Prostate gland (tissue), 2 donors: ENCODE results near the gene GALNT2.

Experiments
- POLR2AphosphoS5 ChIP-seq: sonication (generic); formaldehyde crosslinking; IDR thresholded peaks from one replicate; pipeline ENCODE4 v1.6.1; 2017; ENCODE audit warnings: antibody characterized with exemption
- TF ChIP-seq, protein P1 (sequence below), 4 experiments: fragments of 200-600 bp in 2 of 4; fragments of 450-650 bp in 2 of 4; sonication (generic) in 2 of 4; IDR thresholded peaks; 1 replicate in 3 of 4; 2 replicates in 1 of 4; pipeline ENCODE4 v1.5.1; 2016 to 2019; ENCODE audit warnings: antibody characterized with exemption in 4 of 4, mild to moderate bottlenecking in 2 of 4, moderate library complexity in 2 of 4

DNA sequence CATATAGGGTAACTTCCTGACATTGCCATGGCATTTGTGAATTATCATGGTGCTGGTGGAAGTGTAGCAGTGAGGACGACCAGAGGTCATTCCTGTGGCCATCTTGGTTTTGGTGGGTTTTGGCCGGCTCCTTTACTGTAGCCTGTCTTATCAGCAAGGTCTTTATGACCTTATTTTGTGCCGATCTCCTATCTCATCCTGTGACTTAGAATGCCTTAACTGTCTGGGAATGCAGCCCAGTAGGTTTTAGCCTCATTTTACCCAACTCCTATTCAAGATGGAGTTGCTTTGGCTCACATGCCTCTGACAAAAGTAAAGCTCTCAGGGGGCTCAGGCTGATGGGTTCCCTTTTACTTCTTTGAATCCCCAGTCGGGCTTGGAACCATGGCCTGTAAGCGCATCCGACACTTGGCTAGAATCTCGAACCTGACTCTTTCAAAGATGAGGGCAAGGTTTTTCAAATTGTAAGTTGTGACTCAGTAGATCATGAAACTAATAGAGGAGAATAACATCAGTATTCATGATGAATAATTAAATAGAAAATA, 85.0 kb downstream of the GALNT2 start:
- TF ChIP-seq POLR2AphosphoS5, result no peak
- TF ChIP-seq, protein P1, sequence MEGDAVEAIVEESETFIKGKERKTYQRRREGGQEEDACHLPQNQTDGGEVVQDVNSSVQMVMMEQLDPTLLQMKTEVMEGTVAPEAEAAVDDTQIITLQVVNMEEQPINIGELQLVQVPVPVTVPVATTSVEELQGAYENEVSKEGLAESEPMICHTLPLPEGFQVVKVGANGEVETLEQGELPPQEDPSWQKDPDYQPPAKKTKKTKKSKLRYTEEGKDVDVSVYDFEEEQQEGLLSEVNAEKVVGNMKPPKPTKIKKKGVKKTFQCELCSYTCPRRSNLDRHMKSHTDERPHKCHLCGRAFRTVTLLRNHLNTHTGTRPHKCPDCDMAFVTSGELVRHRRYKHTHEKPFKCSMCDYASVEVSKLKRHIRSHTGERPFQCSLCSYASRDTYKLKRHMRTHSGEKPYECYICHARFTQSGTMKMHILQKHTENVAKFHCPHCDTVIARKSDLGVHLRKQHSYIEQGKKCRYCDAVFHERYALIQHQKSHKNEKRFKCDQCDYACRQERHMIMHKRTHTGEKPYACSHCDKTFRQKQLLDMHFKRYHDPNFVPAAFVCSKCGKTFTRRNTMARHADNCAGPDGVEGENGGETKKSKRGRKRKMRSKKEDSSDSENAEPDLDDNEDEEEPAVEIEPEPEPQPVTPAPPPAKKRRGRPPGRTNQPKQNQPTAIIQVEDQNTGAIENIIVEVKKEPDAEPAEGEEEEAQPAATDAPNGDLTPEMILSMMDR (IDR thresholded peaks at IDR 0.05), result no peak
